ENCODE data around the gene CAMSAP3. TPM values are rescaled to one million over a fixed set of nuclear protein-coding genes. Genes with fewer than 3 reads are reported as not detected.
A peak's percentile ranks its signal among the peaks of the same experiment; 100 is the strongest.

CAMSAP3 gene
- total RNA-seq, 1 donor: not detected

DNA sequence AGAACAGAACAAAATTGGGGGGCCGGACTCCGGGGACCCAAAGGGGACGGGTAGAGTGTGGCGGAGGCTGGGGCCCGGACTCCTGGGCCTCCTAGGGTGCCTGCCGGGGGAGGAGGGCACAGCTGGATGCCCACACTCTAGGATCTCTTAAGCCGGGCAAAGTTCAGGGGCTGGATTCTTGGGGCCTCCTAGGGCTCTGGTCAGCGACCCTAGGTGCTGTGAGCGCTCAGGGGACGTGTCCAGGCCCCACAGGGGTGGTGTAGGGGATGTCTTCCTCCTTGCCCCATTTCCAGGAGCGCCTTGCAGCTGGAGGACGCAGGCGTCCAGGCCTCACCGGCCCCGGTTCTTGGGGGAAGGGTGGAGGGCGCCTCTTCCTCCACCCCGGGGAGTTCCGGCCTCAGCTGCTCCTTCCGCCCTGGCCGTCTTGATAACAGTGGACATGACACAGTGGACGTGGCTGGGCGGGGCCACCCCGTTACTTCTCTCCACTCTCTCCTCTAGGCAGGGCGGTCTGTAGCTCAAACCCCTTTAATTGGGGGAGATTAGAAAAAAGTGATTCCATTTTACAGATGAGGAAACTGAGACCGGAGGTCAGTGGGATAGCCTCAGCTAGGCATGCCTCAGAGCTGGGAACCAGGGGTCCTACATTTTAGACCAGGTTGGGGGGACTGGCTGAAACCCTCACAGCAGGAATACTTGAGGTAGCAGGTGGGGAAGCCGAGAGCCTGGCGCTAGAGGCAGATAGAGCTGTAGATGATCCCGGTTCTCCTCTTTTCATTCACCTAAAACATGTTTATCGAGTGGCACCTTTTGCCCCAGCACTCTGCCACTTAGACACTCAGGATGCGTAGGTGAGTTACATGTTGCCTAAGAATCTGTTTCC, 42.0 kb downstream of the CAMSAP3 start:
- peak; percentile 89 for DNase-seq (ENCODE audit: insufficient read length, low spot score, missing footprints)
- TF ChIP-seq, protein P1, sequence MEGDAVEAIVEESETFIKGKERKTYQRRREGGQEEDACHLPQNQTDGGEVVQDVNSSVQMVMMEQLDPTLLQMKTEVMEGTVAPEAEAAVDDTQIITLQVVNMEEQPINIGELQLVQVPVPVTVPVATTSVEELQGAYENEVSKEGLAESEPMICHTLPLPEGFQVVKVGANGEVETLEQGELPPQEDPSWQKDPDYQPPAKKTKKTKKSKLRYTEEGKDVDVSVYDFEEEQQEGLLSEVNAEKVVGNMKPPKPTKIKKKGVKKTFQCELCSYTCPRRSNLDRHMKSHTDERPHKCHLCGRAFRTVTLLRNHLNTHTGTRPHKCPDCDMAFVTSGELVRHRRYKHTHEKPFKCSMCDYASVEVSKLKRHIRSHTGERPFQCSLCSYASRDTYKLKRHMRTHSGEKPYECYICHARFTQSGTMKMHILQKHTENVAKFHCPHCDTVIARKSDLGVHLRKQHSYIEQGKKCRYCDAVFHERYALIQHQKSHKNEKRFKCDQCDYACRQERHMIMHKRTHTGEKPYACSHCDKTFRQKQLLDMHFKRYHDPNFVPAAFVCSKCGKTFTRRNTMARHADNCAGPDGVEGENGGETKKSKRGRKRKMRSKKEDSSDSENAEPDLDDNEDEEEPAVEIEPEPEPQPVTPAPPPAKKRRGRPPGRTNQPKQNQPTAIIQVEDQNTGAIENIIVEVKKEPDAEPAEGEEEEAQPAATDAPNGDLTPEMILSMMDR (IDR thresholded peaks at IDR 0.05; ENCODE audit: extremely low read depth, low read depth, low read length): no peak
- Histone ChIP-seq H3K79me2 (ENCODE audit: insufficient read depth, low read length) (no peaks in the 10 kb centered on the region), H3K36me3 (ENCODE audit: insufficient read depth, low read length) (no peaks in the 10 kb centered on the region), H3K27ac (ENCODE audit: low read depth, low read length) (no peak overlapping the region), H2AFZ (ENCODE audit: low read length) (no peak overlapping the region), H3K27me3 (ENCODE audit: insufficient read depth, low read length) (peaks cover 9% of the 10 kb centered on the region), H4K20me1 (ENCODE audit: insufficient read depth, low read length) (no peaks in the 10 kb centered on the region), H3K4me2 (ENCODE audit: insufficient read depth, low read length) (no peak overlapping the region), H3K9me3 (ENCODE audit: low read depth, low read length) (no peaks in the 10 kb centered on the region), H3K4me1 (ENCODE audit: insufficient read depth, low read length) (no peaks in the 10 kb centered on the region), H3K4me3 (ENCODE audit: insufficient read depth, low read length) (peak overlapping the region; percentile 20)

DNA sequence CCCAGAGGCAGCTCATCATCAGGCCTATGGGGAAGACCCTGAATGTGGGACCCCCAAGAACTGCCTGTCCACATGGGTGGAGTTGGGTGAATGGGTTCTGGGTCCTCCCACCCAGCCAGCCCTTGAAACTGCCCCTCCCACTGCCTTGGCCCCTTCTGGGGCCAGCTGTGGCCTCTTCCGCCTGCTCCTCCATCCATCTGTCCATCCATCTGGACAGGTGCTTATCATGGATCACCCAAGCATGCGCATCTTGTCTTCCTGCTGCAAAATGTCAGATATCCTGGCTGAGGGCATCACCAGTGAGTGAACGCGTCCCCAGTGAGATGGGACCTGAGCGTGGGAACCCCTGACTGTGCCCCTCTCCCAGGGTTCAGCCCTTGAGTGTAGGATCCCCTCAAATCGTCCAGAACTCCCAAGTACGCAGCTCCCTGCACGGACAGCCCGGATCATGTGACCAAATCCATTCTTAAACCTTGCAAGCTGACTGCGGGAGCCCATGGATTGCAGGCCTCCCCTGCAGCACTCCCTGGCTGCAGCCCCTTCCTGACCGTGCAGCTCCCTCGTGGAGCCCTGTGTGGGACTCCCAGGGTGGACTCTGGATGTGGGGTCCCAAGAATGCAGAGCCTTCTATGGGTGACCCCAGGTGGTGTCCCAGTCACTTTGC, 43.3 kb downstream of the CAMSAP3 start:
- Histone ChIP-seq H3K27ac (ENCODE audit: low read depth, low read length) (no peak overlapping the region), H3K27me3 (ENCODE audit: insufficient read depth, low read length) (peaks cover 9% of the 10 kb centered on the region), H3K9me3 (ENCODE audit: low read depth, low read length) (no peaks in the 10 kb centered on the region), H4K20me1 (ENCODE audit: insufficient read depth, low read length) (no peaks in the 10 kb centered on the region), H3K4me1 (ENCODE audit: insufficient read depth, low read length) (no peaks in the 10 kb centered on the region), H2AFZ (ENCODE audit: low read length) (no peak overlapping the region), H3K4me2 (ENCODE audit: insufficient read depth, low read length) (no peak overlapping the region), H3K36me3 (ENCODE audit: insufficient read depth, low read length) (no peaks in the 10 kb centered on the region), H3K4me3 (ENCODE audit: insufficient read depth, low read length) (no peak overlapping the region), H3K79me2 (ENCODE audit: insufficient read depth, low read length) (no peaks in the 10 kb centered on the region)
- peak; percentile 75 for DNase-seq (ENCODE audit: insufficient read length, low spot score, missing footprints)
- TF ChIP-seq, protein P1 (IDR thresholded peaks at IDR 0.05; ENCODE audit: extremely low read depth, low read depth, low read length): no peak

DNA sequence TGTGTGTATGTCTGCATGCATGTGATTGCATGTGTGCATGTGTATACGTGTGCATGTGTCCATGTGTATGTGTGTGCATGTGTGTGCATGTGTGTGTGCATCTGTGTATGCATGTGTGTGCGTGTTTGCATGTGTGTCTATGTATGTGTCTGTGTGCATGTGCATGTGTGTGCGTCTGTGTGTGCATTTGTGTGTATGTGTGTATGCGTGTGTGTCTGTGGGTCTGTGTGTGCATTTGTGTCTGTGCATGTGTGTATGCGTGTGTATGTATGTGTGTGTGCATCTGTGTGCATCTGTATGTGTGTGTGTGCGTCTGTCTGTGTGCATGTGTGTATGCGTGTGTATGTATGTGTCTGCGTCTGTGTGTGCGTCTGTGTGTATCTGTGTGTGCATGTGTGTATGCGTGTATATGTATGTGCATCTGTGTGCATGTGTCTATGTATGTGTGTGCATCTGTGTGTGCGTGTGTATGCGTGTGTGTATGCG, 44.2 kb downstream of the CAMSAP3 start:
- DNase-seq (ENCODE audit: insufficient read length, low spot score, missing footprints): no peak
- Histone ChIP-seq H3K27ac (ENCODE audit: low read depth, low read length) (no peak overlapping the region), H3K36me3 (ENCODE audit: insufficient read depth, low read length) (no peaks in the 10 kb centered on the region), H3K27me3 (ENCODE audit: insufficient read depth, low read length) (peaks cover 9% of the 10 kb centered on the region), H3K4me1 (ENCODE audit: insufficient read depth, low read length) (no peaks in the 10 kb centered on the region), H4K20me1 (ENCODE audit: insufficient read depth, low read length) (no peaks in the 10 kb centered on the region), H3K4me2 (ENCODE audit: insufficient read depth, low read length) (no peak overlapping the region), H2AFZ (ENCODE audit: low read length) (no peak overlapping the region), H3K4me3 (ENCODE audit: insufficient read depth, low read length) (no peak overlapping the region), H3K79me2 (ENCODE audit: insufficient read depth, low read length) (no peaks in the 10 kb centered on the region), H3K9me3 (ENCODE audit: low read depth, low read length) (no peaks in the 10 kb centered on the region)
- TF ChIP-seq, protein P1 (IDR thresholded peaks at IDR 0.05; ENCODE audit: extremely low read depth, low read depth, low read length): no peak

DNA sequence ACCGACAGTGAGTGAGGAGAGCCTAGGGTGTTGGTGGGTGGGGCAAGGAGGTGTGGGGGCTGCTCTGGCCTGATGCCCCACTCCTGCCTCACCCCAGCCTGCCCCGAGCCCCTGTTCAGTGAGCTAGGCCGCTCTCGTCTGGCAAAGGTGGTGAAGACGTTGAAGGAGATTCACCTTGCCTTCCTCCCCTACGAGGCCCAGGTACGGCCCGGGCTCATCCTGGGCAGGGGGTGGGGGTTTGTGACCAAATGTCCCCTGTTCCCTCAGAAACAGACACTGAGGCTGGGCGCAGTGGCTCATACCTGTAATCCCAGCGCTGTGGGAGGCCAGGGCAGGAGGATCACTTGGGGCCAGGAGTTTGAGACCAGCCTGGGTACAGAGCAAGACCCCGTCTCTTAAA, 45.1 kb downstream of the CAMSAP3 start:
- Histone ChIP-seq H3K4me1 (ENCODE audit: insufficient read depth, low read length) (no peaks in the 10 kb centered on the region), H3K36me3 (ENCODE audit: insufficient read depth, low read length) (no peaks in the 10 kb centered on the region), H3K4me2 (ENCODE audit: insufficient read depth, low read length) (no peak overlapping the region), H3K27me3 (ENCODE audit: insufficient read depth, low read length) (peaks cover 9% of the 10 kb centered on the region), H4K20me1 (ENCODE audit: insufficient read depth, low read length) (no peaks in the 10 kb centered on the region), H3K4me3 (ENCODE audit: insufficient read depth, low read length) (no peak overlapping the region), H3K9me3 (ENCODE audit: low read depth, low read length) (no peaks in the 10 kb centered on the region), H3K79me2 (ENCODE audit: insufficient read depth, low read length) (no peaks in the 10 kb centered on the region), H2AFZ (ENCODE audit: low read length) (no peak overlapping the region), H3K27ac (ENCODE audit: low read depth, low read length) (no peak overlapping the region)
- TF ChIP-seq, protein P1 (IDR thresholded peaks at IDR 0.05; ENCODE audit: extremely low read depth, low read depth, low read length): no peak
- no peak for DNase-seq (ENCODE audit: insufficient read length, low spot score, missing footprints)

Data from osteoblast (primary cell).